Measurements from ENCODE around the gene COQ10A.

COQ10A gene

DNA sequence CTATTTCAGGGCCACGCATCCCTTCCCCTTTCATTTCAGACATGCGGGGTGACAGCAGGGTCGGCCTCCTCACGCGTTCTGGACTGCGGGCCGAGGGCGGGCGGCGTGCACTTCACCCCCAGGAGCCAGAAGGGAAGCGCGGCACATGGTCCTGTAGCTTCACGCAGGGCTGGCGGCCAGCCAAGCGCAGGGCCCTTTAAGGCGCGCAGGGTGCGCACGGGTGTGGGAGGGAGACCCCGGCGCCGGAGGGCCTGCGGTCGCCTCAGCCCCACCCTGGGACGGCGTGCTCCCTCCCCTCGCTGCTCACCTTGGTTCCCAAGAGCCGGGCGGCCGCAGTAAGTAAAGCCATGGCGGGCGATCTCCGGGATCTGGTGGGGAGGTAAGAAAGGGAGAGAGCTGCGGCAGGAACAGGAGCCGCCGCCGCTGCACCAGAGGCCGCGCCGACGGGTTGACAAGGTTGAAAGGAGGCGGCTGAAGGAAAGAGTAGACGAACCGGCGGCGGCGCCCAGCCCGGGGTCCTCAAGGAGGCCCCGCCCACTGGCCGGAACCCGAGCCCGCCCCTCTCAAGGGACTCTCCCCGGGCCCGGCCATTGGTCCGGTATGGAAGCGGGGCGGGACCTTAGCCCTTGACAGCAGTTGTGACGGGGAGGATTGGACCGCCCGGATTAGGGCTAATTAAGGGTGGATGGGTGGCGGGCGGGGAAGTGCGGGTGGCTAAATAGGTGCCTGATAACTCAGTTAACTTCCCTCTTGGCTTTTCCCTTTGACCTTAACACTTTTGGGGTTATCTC lies 33.3 kb downstream of the COQ10A start, which contains the start of gene CS:
Gene CS, minus strand, starts transcription at position 478 of the 791 bp plus-strand sequence. Its CDS starts 129 bp downstream, at position 349.
- Histone ChIP-seq H3K9ac (ENCODE audit: low read length) (peak within 1 kb of the TSS; percentile 88), H2BK120ac (ENCODE audit: insufficient read depth, low read length, poor library complexity) (peak within 1 kb of the TSS; percentile 88), H2BK5ac (ENCODE audit: low read depth, low read length, poor library complexity) (peak within 1 kb of the TSS; percentile 7), H3K4me2 (ENCODE audit: low read length) (peak within 1 kb of the TSS; percentile 89), H4K91ac (ENCODE audit: low read depth, low read length) (peak within 1 kb of the TSS; percentile 83), H3K4ac (ENCODE audit: low read depth, low read length) (peak within 1 kb of the TSS; percentile 71), H4K8ac (ENCODE audit: low read depth, low read length) (peak within 1 kb of the TSS; percentile 80), H3K9me3 (ENCODE audit: insufficient read depth, low read depth, low read length) (no peaks in the 10 kb centered on the region), H3K18ac (ENCODE audit: low read length) (peak within 1 kb of the TSS; percentile 89), H3K27ac (ENCODE audit: low read depth, low read length) (peak within 1 kb of the TSS; percentile 70), H2AFZ (ENCODE audit: insufficient read depth, low read length, poor library complexity) (peak within 1 kb of the TSS; percentile 67), H3K79me1 (ENCODE audit: low read length) (peaks cover 8% of the 10 kb centered on the region), H3K79me2 (ENCODE audit: control insufficient read depth, insufficient read depth, low read length, poor library complexity) (peaks cover 9% of the 10 kb centered on the region), H3K23ac (ENCODE audit: low read length) (no peak within 1 kb of the TSS), H3K27me3 (ENCODE audit: insufficient read depth, low read length) (no peaks in the 10 kb centered on the region), H4K12ac (ENCODE audit: low read depth, low read length) (peak within 1 kb of the TSS; percentile 39), H3K36me3 (ENCODE audit: control insufficient read depth in 1 of 2, insufficient read depth in 2 of 2, low read length in 2 of 2) (peaks cover 11 to 14% of the 10 kb centered on the region in 2 experiments), H3K4me1 (ENCODE audit: control insufficient read depth in 1 of 2, insufficient read depth in 2 of 2, low read length in 2 of 2) (peaks cover 4% of the 10 kb centered on the region in 2 experiments), H3K14ac (ENCODE audit: low read length) (peak within 1 kb of the TSS; percentile 75), H2AK5ac (ENCODE audit: low read length) (peak within 1 kb of the TSS; percentile 69), H3K4me3 (ENCODE audit: low read depth, low read length) (peak within 1 kb of the TSS; percentile 100), H2BK12ac (ENCODE audit: low read length) (no peak within 1 kb of the TSS)
- no CpG with 5 or more reads among the region's 63 CpGs for WGBS (ENCODE audit: extremely low coverage, insufficient coverage, insufficient read length)
- peak; percentile 99 for DNase-seq

DNA sequence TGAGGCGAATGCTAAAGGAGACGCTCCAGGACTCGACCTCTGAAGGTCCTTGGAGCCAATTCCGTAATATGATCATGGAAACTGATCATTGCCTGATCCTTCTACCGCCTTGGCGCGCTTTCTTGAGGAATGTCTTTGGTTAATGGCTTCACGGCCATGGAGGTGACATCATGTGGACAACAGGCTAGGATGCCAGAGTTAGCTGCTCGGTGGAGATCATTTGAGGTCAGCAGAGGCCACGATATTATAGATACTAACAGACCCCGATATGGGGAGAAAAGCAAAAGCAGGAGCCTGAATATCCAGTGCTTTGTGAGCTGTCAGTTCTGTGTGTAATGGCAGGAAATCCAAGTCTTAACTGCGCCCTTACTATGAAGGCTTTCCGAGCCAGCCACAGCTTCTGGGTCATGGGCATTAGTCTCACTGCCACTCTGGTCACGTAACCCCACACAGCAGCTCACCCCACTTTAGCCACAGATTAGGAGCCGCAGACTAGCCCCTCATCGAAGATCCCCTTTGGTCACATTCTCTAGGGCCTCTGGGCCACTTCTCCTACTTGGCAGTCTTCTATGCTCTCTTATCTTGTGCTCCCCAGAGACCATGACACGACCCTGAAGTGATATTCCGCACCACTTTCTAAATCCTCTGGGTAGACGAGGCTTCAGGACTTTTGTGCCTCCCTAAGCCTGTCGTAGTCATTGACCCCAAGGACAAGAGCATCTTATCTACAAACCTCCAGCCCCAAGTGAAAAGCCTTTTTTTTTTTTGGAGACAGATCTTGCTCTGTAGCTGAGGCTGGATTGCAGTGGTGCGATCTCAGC lies 34.1 kb downstream of the COQ10A start:
- H2BK5ac ChIP-seq (ENCODE audit: low read depth, low read length, poor library complexity) = peak overlapping the region; percentile 7
- peaks cover 8% of the 10 kb centered on the region for H3K79me1 ChIP-seq (ENCODE audit: low read length)
- H2BK120ac ChIP-seq (ENCODE audit: insufficient read depth, low read length, poor library complexity) = no peak overlapping the region

DNA sequence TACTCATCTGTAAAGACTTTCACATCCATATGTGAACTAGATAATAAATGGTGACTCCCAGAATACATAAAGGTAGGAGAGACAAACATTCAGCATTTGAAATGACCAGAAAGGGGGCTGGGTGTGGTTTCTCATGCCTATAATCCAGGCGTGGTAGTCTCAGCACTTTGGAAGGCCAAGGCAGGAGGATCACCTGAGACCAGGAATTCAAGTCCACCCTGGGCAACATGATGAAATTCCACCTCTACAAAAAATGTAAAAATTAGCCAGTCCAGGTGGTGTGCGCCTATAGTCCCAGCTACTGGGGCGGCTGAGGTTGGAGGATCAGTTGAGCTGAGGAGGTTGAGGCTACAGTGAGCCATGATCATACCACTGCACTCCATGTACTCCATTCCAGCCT lies 37.5 kb downstream of the COQ10A start:
- Histone ChIP-seq H3K79me2 (ENCODE audit: control insufficient read depth, insufficient read depth, low read length, poor library complexity) (peaks cover 7% of the 10 kb centered on the region), H3K4me1 (ENCODE audit: control insufficient read depth in 1 of 2, insufficient read depth in 2 of 2, low read length in 2 of 2) (peaks cover 0 to 2% of the 10 kb centered on the region in 2 experiments), H4K91ac (ENCODE audit: low read depth, low read length) (no peak overlapping the region), H3K14ac (ENCODE audit: low read length) (no peak overlapping the region), H3K23ac (ENCODE audit: low read length) (no peak overlapping the region), H2BK5ac (ENCODE audit: low read depth, low read length, poor library complexity) (no peak overlapping the region), H3K9me3 (ENCODE audit: insufficient read depth, low read depth, low read length) (no peaks in the 10 kb centered on the region), H3K4me2 (ENCODE audit: low read length) (no peak overlapping the region), H4K12ac (ENCODE audit: low read depth, low read length) (no peak overlapping the region), H2AFZ (ENCODE audit: insufficient read depth, low read length, poor library complexity) (no peak overlapping the region), H3K36me3 (ENCODE audit: control insufficient read depth in 1 of 2, insufficient read depth in 2 of 2, low read length in 2 of 2) (peaks cover 27 to 37% of the 10 kb centered on the region in 2 experiments), H3K18ac (ENCODE audit: low read length) (no peak overlapping the region), H3K79me1 (ENCODE audit: low read length) (peaks cover 8% of the 10 kb centered on the region), H2BK12ac (ENCODE audit: low read length) (no peak overlapping the region), H4K8ac (ENCODE audit: low read depth, low read length) (no peak overlapping the region), H3K27me3 (ENCODE audit: insufficient read depth, low read length) (no peaks in the 10 kb centered on the region), H3K4ac (ENCODE audit: low read depth, low read length) (no peak overlapping the region), H3K27ac (ENCODE audit: low read depth, low read length) (no peak overlapping the region), H2BK120ac (ENCODE audit: insufficient read depth, low read length, poor library complexity) (no peak overlapping the region), H2AK5ac (ENCODE audit: low read length) (no peak overlapping the region), H3K9ac (ENCODE audit: low read length) (no peak overlapping the region), H3K4me3 (ENCODE audit: low read depth, low read length) (no peak overlapping the region)
- WGBS (ENCODE audit: extremely low coverage, insufficient coverage, insufficient read length) = no CpG with 5 or more reads among the region's 3 CpGs
- DNase-seq = peak; percentile 82

More for the DNA sequence above, 34.1 kb downstream of the COQ10A start:
- peaks cover 9% of the 10 kb centered on the region for H3K79me2 ChIP-seq (ENCODE audit: control insufficient read depth, insufficient read depth, low read length, poor library complexity)
- H3K14ac ChIP-seq (ENCODE audit: low read length) = peak overlapping the region; percentile 71
- H3K4me2 ChIP-seq (ENCODE audit: low read length) = peak overlapping the region; percentile 57
- H2AK5ac ChIP-seq (ENCODE audit: low read length) = no peak overlapping the region
- no peak overlapping the region for H2BK12ac ChIP-seq (ENCODE audit: low read length)
- H3K23ac ChIP-seq (ENCODE audit: low read length) = no peak overlapping the region
- peak overlapping the region; percentile 0 for H3K4me3 ChIP-seq (ENCODE audit: low read depth, low read length)
- H4K91ac ChIP-seq (ENCODE audit: low read depth, low read length) = peak overlapping the region; percentile 68
- peak overlapping the region; percentile 40 for H2AFZ ChIP-seq (ENCODE audit: insufficient read depth, low read length, poor library complexity)
- peak overlapping the region; percentile 6 for H3K27ac ChIP-seq (ENCODE audit: low read depth, low read length)
- no peak overlapping the region for H4K12ac ChIP-seq (ENCODE audit: low read depth, low read length)
- DNase-seq = no peak
- H3K4me1 ChIP-seq (ENCODE audit: control insufficient read depth in 1 of 2, insufficient read depth in 2 of 2, low read length in 2 of 2) = peaks cover 4% of the 10 kb centered on the region in 2 experiments
- peaks cover 16 to 20% of the 10 kb centered on the region in 2 experiments for H3K36me3 ChIP-seq (ENCODE audit: control insufficient read depth in 1 of 2, insufficient read depth in 2 of 2, low read length in 2 of 2)
- H3K9ac ChIP-seq (ENCODE audit: low read length) = no peak overlapping the region
- no peaks in the 10 kb centered on the region for H3K9me3 ChIP-seq (ENCODE audit: insufficient read depth, low read depth, low read length)
- H3K27me3 ChIP-seq (ENCODE audit: insufficient read depth, low read length) = no peaks in the 10 kb centered on the region
- H4K8ac ChIP-seq (ENCODE audit: low read depth, low read length) = peak overlapping the region; percentile 80
- WGBS (ENCODE audit: extremely low coverage, insufficient coverage, insufficient read length) = no CpG with 5 or more reads among the region's 21 CpGs
- H3K18ac ChIP-seq (ENCODE audit: low read length) = no peak overlapping the region
- no peak overlapping the region for H3K4ac ChIP-seq (ENCODE audit: low read depth, low read length)

DNA sequence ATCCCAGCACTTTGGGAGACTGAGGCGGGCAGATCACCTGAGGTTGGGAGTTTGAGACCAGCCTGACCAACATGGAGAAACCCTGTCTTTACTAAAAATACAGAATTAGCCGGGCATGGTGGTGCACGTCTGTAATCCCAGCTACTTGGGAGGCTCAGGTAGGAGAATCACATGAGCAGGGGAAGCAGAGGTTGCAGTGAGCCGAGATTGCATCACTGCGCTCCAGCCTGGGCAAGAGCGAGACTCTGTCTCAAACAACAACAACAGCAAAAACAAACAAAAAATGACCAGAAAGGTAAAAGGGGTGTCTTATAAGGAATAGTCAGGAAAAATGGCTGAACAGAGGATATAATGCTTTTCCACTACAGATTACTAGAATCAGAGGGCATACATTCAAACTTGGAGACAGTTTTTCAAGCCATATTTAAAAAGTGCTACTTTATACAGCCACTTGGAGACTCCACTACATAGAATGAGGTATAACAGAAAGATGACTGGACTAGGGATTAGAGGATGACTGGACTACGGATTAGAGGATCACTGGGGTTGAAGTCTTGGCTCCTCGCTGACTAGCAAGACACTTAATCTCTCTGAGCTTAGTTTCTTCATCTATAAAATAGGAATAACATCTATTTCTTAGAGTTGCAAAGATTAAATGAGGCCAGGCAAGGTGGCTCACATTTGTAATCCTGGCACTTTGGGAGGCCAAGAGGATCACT lies 38.3 kb downstream of the COQ10A start:
- Histone ChIP-seq H3K9ac (ENCODE audit: low read length) (no peak overlapping the region), H2BK5ac (ENCODE audit: low read depth, low read length, poor library complexity) (no peak overlapping the region), H3K4me1 (ENCODE audit: control insufficient read depth in 1 of 2, insufficient read depth in 2 of 2, low read length in 2 of 2) (peaks cover 0 to 2% of the 10 kb centered on the region in 2 experiments), H4K91ac (ENCODE audit: low read depth, low read length) (no peak overlapping the region), H2BK120ac (ENCODE audit: insufficient read depth, low read length, poor library complexity) (no peak overlapping the region), H3K36me3 (ENCODE audit: control insufficient read depth in 1 of 2, insufficient read depth in 2 of 2, low read length in 2 of 2) (peaks cover 27 to 43% of the 10 kb centered on the region in 2 experiments), H3K4ac (ENCODE audit: low read depth, low read length) (no peak overlapping the region), H3K27ac (ENCODE audit: low read depth, low read length) (no peak overlapping the region), H2AFZ (ENCODE audit: insufficient read depth, low read length, poor library complexity) (no peak overlapping the region), H3K4me2 (ENCODE audit: low read length) (no peak overlapping the region), H2BK12ac (ENCODE audit: low read length) (no peak overlapping the region), H4K8ac (ENCODE audit: low read depth, low read length) (no peak overlapping the region), H3K23ac (ENCODE audit: low read length) (no peak overlapping the region), H3K27me3 (ENCODE audit: insufficient read depth, low read length) (no peaks in the 10 kb centered on the region), H2AK5ac (ENCODE audit: low read length) (no peak overlapping the region), H3K79me2 (ENCODE audit: control insufficient read depth, insufficient read depth, low read length, poor library complexity) (peaks cover under 1% of the 10 kb centered on the region), H3K4me3 (ENCODE audit: low read depth, low read length) (no peak overlapping the region), H3K18ac (ENCODE audit: low read length) (no peak overlapping the region), H3K9me3 (ENCODE audit: insufficient read depth, low read depth, low read length) (no peaks in the 10 kb centered on the region), H3K14ac (ENCODE audit: low read length) (no peak overlapping the region), H4K12ac (ENCODE audit: low read depth, low read length) (no peak overlapping the region), H3K79me1 (ENCODE audit: low read length) (peaks cover 3% of the 10 kb centered on the region)
- DNase-seq = no peak
- no CpG with 5 or more reads among the region's 8 CpGs for WGBS (ENCODE audit: extremely low coverage, insufficient coverage, insufficient read length)

Data from trophoblast cell (in vitro differentiated cells and primary cell).